Endothelial cell of umbilical vein (primary cell): ENCODE results near the gene MCM3. TPM values are rescaled to one million over a fixed set of nuclear protein-coding genes. Genes with fewer than 3 reads are reported as not detected.

Source experiments
- BruUV-seq: library from RNA; stranded (reverse); fragments of 400-500 nt; replicated peaks from 2 replicates; lab custom pipeline; 2021; lab: Mats Ljungman, UMichigan
- CTCF ChIA-PET: fragments of 300-600, 350-600 bp; sonication (Branson Sonifier 250); formaldehyde crosslinking; loops from one replicate; lab custom pipeline; 2021; ENCODE audit warnings: antibody characterized with exemption, inconsistent platforms; lab: Charles Lee
- POLR2A ChIA-PET: fragments of 300-600, 350-600 bp; sonication (Branson Sonifier 250); formaldehyde crosslinking; loops from one replicate; lab custom pipeline; 2021; ENCODE audit warnings: antibody characterized with exemption, inconsistent platforms; lab: Charles Lee
- DNase-seq: peaks from one replicate; pipeline ENCODE4 v3.0.0-alpha.2; 2011; ENCODE audit warnings: low read depth, low spot score
- FAIRE-seq: peaks from 2 replicates; lab custom pipeline; 2011; peaks lifted over from hg19 to GRCh38; lab: Jason Lieb, UNC
- H2AFZ ChIP-seq: 2 replicates; pipeline ENCODE4 v1.6.0; 2012; ENCODE audit warnings: low read depth, low read length, control low read depth, inconsistent platforms
- H3K27ac ChIP-seq: 2 replicates; pipeline ENCODE4 v1.5.1; 2011; ENCODE audit warnings: low read depth, mild to moderate bottlenecking, control low read depth, low read length, moderate library complexity; ENCODE audit not compliant: insufficient read depth
- H3K27me3 ChIP-seq, 2 experiments: 2 replicates each; pipeline versions ENCODE4 v1.6.0 to v1.6.1; 2011; ENCODE audit warnings: low read length in 2 of 2, mixed read lengths in 1 of 2; ENCODE audit not compliant: control insufficient read depth in 2 of 2, insufficient read depth in 2 of 2
- H3K36me3 ChIP-seq, 2 experiments: 2 replicates in 1 of 2; 3 replicates in 1 of 2; pipeline ENCODE4 v1.5.1; 2011; ENCODE audit warnings: low read length in 2 of 2, mild to moderate bottlenecking in 1 of 2, moderate library complexity in 1 of 2; ENCODE audit not compliant: control insufficient read depth in 2 of 2, insufficient read depth in 2 of 2; ENCODE audit errors: extremely low read depth in 1 of 2
- H3K4me1 ChIP-seq: 3 replicates; pipeline ENCODE4 v1.5.1; 2011; ENCODE audit warnings: mild to moderate bottlenecking, low read length; ENCODE audit not compliant: control insufficient read depth, insufficient read depth; ENCODE audit errors: extremely low read depth
- H3K4me2 ChIP-seq: 2 replicates; pipeline ENCODE4 v1.6.1; 2011; ENCODE audit warnings: low read length, control low read depth, mixed read lengths; ENCODE audit not compliant: insufficient read depth
- H3K4me3 ChIP-seq, 3 experiments: fragments of 200-600 bp in 1 of 3; sonication (generic), shearing (Covaris generic) in 1 of 3; replicated peaks in 1 of 3; 2 replicates each; pipeline ENCODE4 v1.5.1; 2011 to 2016; ENCODE audit warnings: control low read depth in 3 of 3, low read length in 3 of 3, mild to moderate bottlenecking in 2 of 3, inconsistent platforms in 1 of 3, low read depth in 1 of 3, moderate library complexity in 1 of 3; ENCODE audit not compliant: insufficient read depth in 1 of 3
- H3K79me2 ChIP-seq: 2 replicates; pipeline ENCODE4 v1.6.0; 2012; ENCODE audit warnings: low read length, inconsistent platforms; ENCODE audit not compliant: control insufficient read depth, insufficient read depth
- H3K9ac ChIP-seq: replicated peaks from 2 replicates; pipeline ENCODE3; 2011; ENCODE audit warnings: low read length, control low read depth; ENCODE audit not compliant: insufficient read depth; ENCODE audit errors: extremely low read depth
- H3K9me1 ChIP-seq: replicated peaks from 3 replicates; pipeline ENCODE4 v1.6.0; 2011; ENCODE audit warnings: mild to moderate bottlenecking, low read length; ENCODE audit not compliant: control insufficient read depth, insufficient read depth; ENCODE audit errors: extremely low read depth
- H3K9me3 ChIP-seq: replicated peaks from 2 replicates; pipeline ENCODE4 v1.5.1; 2012; ENCODE audit warnings: low read length, inconsistent platforms; ENCODE audit not compliant: control insufficient read depth, insufficient read depth
- H4K20me1 ChIP-seq: replicated peaks from 2 replicates; pipeline ENCODE3; 2011; ENCODE audit warnings: mild to moderate bottlenecking, low read length; ENCODE audit not compliant: control insufficient read depth, insufficient read depth; ENCODE audit errors: extremely low read depth
- EZH2 ChIP-seq: IDR thresholded peaks from 2 replicates; pipeline ENCODE4 v1.6.1; 2012; ENCODE audit warnings: borderline replicate concordance, low read depth, mild to moderate bottlenecking, moderate library complexity, low read length, inconsistent platforms; ENCODE audit not compliant: severe bottlenecking
- FOS ChIP-seq: IDR thresholded peaks from 2 replicates; pipeline ENCODE4 v1.6.1; 2011; ENCODE audit warnings: mild to moderate bottlenecking, low read length, moderate library complexity, borderline replicate concordance; ENCODE audit not compliant: insufficient read depth
- GATA2 ChIP-seq: IDR thresholded peaks from 2 replicates; pipeline ENCODE4 v1.7.0; 2011; ENCODE audit warnings: low read depth, mild to moderate bottlenecking, moderate library complexity, mixed read lengths, low read length; ENCODE audit not compliant: insufficient read length, insufficient read depth
- JUN ChIP-seq: IDR thresholded peaks from 2 replicates; pipeline ENCODE4 v1.6.1; 2011; ENCODE audit warnings: borderline replicate concordance, low read depth; ENCODE audit not compliant: insufficient read length, insufficient read depth
- dilution Hi-C: fragments of 300-500 bp; cut with MboI; formaldehyde crosslinking; loops from one replicate; pipeline ENCODE4 v1.15.0; 2019; ENCODE audit warnings: low sequenced_read_pairs; ENCODE audit not compliant: extremely low pct_ligation_motif_present
- intact Hi-C: fragments of 100-400 bp; cut with micrococcal nuclease; formaldehyde crosslinking; loops from one replicate; pipeline ENCODE4 v1.10.0; 2022
- polyA plus RNA-seq, 4 experiments: library from polyadenylated mRNA; depleted of rRNA in 3 of 4; stranded (reverse) in 3 of 4; unstranded in 1 of 4; fragments of >200 nt; gene quantifications; 2 replicates each; pipeline versions ENCODE4 v1.2.1 to v1.2.3, GENCODE V29; 2011 to 2012; ENCODE audit warnings: missing spikeins in 1 of 4
- total RNA-seq: library from RNA; stranded (reverse); gene quantifications from 2 replicates; pipeline ENCODE4 v1.2.3, GENCODE V29; 2021
- TF ChIP-seq, protein P1 (sequence below): IDR thresholded peaks from 2 replicates; pipeline ENCODE4 v1.6.1; 2011; ENCODE audit not compliant: insufficient read depth, insufficient read length
- TF ChIP-seq, protein P2 (sequence below), 2 donors: IDR thresholded peaks; 1 replicate in 1 of 2; 2 replicates in 1 of 2; pipeline ENCODE4 v1.5.1; 2011; ENCODE audit warnings: low read length in 2 of 2, mild to moderate bottlenecking in 2 of 2, moderate library complexity in 2 of 2, control low read depth in 1 of 2, inconsistent platforms in 1 of 2, low read depth in 1 of 2; ENCODE audit not compliant: insufficient read depth in 1 of 2; ENCODE audit errors: extremely low read depth in 1 of 2

Gene MCM3
- total and polyA plus RNA-seq, 2 donors (not counting 3 experiments of a cell fraction or from before 2014, with no cell fraction given): 57.2 to 81.6 TPM

DNA sequence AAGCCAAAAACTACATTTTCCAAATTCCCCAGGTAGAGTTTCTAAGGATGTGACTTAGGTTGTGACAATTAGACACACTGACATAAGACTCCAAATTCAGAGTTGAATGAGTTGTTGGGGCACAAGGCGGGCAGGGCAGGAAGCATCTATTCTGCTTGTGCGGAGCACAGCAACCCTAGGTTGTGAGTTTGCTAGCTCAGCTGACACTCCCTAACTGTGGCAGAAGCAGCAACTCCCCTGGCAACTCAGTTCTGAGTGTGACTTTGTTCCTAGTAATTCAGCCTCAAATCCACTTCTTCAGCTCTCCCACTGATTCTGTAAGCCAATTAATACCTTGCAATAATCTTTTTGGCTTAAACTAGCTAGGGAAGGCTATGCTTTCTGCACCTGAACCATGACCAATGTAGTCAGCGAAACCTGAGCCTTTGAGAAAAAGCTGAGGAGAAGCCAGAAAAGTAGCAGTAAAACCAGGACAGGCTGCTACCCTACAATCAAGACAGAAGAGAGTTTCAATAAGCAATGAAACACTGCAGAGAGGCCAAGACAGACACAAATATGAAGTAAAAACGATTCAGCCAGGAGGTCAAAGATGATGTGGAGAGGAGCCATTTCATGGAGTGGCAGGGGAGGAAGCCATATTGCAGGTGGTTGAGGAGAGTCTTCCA is 47.4 kb upstream of the MCM3 start:
- no peaks in the 10 kb centered on the region for H3K79me2 ChIP-seq
- POLR2A ChIA-PET: no interaction called here
- intact Hi-C loops (no loop called here), dilution Hi-C loops (no loop called here)
- no peaks in the 10 kb centered on the region for H3K9me1 ChIP-seq
- no peak overlapping the region for H2AFZ ChIP-seq
- CTCF ChIA-PET: no interaction called here
- no peak for TF ChIP-seq EZH2
- TF ChIP-seq, protein P1, sequence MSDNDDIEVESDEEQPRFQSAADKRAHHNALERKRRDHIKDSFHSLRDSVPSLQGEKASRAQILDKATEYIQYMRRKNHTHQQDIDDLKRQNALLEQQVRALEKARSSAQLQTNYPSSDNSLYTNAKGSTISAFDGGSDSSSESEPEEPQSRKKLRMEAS: no peak
- no peaks in the 10 kb centered on the region for H3K9me3 ChIP-seq
- no peak for FAIRE-seq
- DNase-seq: no peak
- no peaks in the 10 kb centered on the region for H3K4me1 ChIP-seq
- no peak overlapping the region for H3K4me3 ChIP-seq
- no peak overlapping the region for H3K27ac ChIP-seq
- H3K27me3 ChIP-seq: peaks cover 2 to 9% of the 10 kb centered on the region in 2 experiments
- no peaks in the 10 kb centered on the region for H4K20me1 ChIP-seq
- H3K36me3 ChIP-seq: no peaks in the 10 kb centered on the region
- H3K4me2 ChIP-seq: no peak overlapping the region
- no peak overlapping the region for H3K9ac ChIP-seq
- no TSS peak for BruUV-seq

- intact Hi-C loops: no loop called here
- no TSS peak for BruUV-seq
- no peak for FAIRE-seq
These were observed 45.9 kb upstream of the MCM3 start for GRCh38 chr6:52330470-52330869.

More at GRCh38 chr6:52330470-52330869, 45.9 kb upstream of the MCM3 start:
- Histone ChIP-seq H3K9ac (no peak overlapping the region), H4K20me1 (no peaks in the 10 kb centered on the region), H3K9me3 (no peaks in the 10 kb centered on the region), H2AFZ (no peak overlapping the region), H3K4me3 (no peak overlapping the region), H3K4me1 (no peaks in the 10 kb centered on the region), H3K4me2 (no peak overlapping the region), H3K27ac (no peak overlapping the region), H3K27me3 (peaks cover 2 to 7% of the 10 kb centered on the region in 2 experiments), H3K36me3 (no peaks in the 10 kb centered on the region), H3K9me1 (no peaks in the 10 kb centered on the region), H3K79me2 (no peaks in the 10 kb centered on the region)
- ChIA-PET POLR2A (no interaction called here), CTCF (no interaction called here)
- DNase-seq: no peak
- dilution Hi-C loops: no loop called here
- no peak for TF ChIP-seq FOS
- no peak for TF ChIP-seq EZH2
- TF ChIP-seq, protein P1: no peak
- TF ChIP-seq, protein P2, sequence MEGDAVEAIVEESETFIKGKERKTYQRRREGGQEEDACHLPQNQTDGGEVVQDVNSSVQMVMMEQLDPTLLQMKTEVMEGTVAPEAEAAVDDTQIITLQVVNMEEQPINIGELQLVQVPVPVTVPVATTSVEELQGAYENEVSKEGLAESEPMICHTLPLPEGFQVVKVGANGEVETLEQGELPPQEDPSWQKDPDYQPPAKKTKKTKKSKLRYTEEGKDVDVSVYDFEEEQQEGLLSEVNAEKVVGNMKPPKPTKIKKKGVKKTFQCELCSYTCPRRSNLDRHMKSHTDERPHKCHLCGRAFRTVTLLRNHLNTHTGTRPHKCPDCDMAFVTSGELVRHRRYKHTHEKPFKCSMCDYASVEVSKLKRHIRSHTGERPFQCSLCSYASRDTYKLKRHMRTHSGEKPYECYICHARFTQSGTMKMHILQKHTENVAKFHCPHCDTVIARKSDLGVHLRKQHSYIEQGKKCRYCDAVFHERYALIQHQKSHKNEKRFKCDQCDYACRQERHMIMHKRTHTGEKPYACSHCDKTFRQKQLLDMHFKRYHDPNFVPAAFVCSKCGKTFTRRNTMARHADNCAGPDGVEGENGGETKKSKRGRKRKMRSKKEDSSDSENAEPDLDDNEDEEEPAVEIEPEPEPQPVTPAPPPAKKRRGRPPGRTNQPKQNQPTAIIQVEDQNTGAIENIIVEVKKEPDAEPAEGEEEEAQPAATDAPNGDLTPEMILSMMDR (IDR thresholded peaks at IDR 0.05; ENCODE audit: extremely low read depth in 1 of 2, insufficient read depth in 1 of 2, low read depth in 1 of 2, low read length in 2 of 2): no peak
- TF ChIP-seq GATA2: no peak
- no peak for TF ChIP-seq JUN
